Upper lobe of right lung (tissue), 1 donor: ENCODE results near the gene YDJC. TPM values are rescaled to one million over a fixed set of nuclear protein-coding genes. Genes with fewer than 3 reads are reported as not detected.
"Not testable (repeated sequence)": the region's sequence is repeated elsewhere in the genome, so short reads cannot be mapped to it uniquely, and the experiment has no call there.

Experiments used
- ATAC-seq: fragments of 200-7000 bp; cut with Tn5 transposase; one replicate; pipeline ENCODE4 v1.9.1; 2020; ENCODE audit warnings: mild to moderate bottlenecking, moderate library complexity
- DNase-seq: peaks from one replicate; pipeline ENCODE4 v3.0.0-alpha.2; 2020
- H3K27ac ChIP-seq: fragments of 200-600 bp; one replicate; pipeline ENCODE4 v1.8.0; 2022
- H3K27me3 ChIP-seq: fragments of 200-600 bp; one replicate; pipeline ENCODE4 v1.8.0; 2022; ENCODE audit warnings: mild to moderate bottlenecking
- H3K36me3 ChIP-seq: fragments of 200-600 bp; one replicate; pipeline ENCODE4 v1.8.0; 2022
- H3K4me1 ChIP-seq: fragments of 200-600 bp; one replicate; pipeline ENCODE4 v1.8.0; 2022
- H3K4me3 ChIP-seq: fragments of 200-600 bp; one replicate; pipeline ENCODE4 v1.8.0; 2022; ENCODE audit warnings: mild to moderate bottlenecking
- H3K9me3 ChIP-seq: fragments of 200-600 bp; one replicate; pipeline ENCODE4 v1.8.0; 2022
- intact Hi-C: fragments of 100-400 bp; cut with DNase I; formaldehyde crosslinking; loops from one replicate; pipeline ENCODE4 v1.11.0; 2022
- total RNA-seq: library from RNA; stranded (reverse); fragmentation: NEBNext Ultra II Directional; extraction: Animal tissue kit (Norgen Biotek cat#: 25700); gene quantifications from one replicate; pipeline ENCODE4 v1.2.1, GENCODE V29; 2021
- TF ChIP-seq, protein P1 (sequence below): fragments of 200-600 bp; IDR thresholded peaks from one replicate; pipeline ENCODE4 v1.8.0; 2022; ENCODE audit warnings: antibody characterized with exemption
- donor health status: DM: no; HTN: yes; CAD: no; lungs with severe emphysema.

Gene YDJC
- total RNA-seq, 1 donor from 2014 or later = 13.9 TPM

- DNase-seq (no peak), ATAC-seq (no peak)
- H3K36me3 ChIP-seq = peaks cover 14% of the 10 kb centered on the region
- intact Hi-C loops = no loop called here
- peaks cover 18% of the 10 kb centered on the region for H3K4me1 ChIP-seq
- H3K27ac ChIP-seq = no peak overlapping the region
- H3K9me3 ChIP-seq = no peaks in the 10 kb centered on the region
- TF ChIP-seq, protein P1, sequence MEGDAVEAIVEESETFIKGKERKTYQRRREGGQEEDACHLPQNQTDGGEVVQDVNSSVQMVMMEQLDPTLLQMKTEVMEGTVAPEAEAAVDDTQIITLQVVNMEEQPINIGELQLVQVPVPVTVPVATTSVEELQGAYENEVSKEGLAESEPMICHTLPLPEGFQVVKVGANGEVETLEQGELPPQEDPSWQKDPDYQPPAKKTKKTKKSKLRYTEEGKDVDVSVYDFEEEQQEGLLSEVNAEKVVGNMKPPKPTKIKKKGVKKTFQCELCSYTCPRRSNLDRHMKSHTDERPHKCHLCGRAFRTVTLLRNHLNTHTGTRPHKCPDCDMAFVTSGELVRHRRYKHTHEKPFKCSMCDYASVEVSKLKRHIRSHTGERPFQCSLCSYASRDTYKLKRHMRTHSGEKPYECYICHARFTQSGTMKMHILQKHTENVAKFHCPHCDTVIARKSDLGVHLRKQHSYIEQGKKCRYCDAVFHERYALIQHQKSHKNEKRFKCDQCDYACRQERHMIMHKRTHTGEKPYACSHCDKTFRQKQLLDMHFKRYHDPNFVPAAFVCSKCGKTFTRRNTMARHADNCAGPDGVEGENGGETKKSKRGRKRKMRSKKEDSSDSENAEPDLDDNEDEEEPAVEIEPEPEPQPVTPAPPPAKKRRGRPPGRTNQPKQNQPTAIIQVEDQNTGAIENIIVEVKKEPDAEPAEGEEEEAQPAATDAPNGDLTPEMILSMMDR = no peak
- no peaks in the 10 kb centered on the region for H3K27me3 ChIP-seq
- no peak overlapping the region for H3K4me3 ChIP-seq
These were observed 8.8 kb downstream of the YDJC start for GRCh38 chr22:21621025-21621424.

GRCh38 chr22:21617337-21617736 lies 12.5 kb downstream of the YDJC start:
- H3K9me3 ChIP-seq, ATAC-seq, H3K27ac ChIP-seq, intact Hi-C loops, DNase-seq, H3K27me3 ChIP-seq, H3K4me1 ChIP-seq, H3K4me3 ChIP-seq: not testable (repeated sequence)
- peaks cover 37% of the 10 kb centered on the region for H3K36me3 ChIP-seq

- no peak overlapping the region for H3K4me3 ChIP-seq
- no peaks in the 10 kb centered on the region for H3K9me3 ChIP-seq
- no peaks in the 10 kb centered on the region for H3K4me1 ChIP-seq
- peaks cover 47% of the 10 kb centered on the region for H3K36me3 ChIP-seq
- ATAC-seq (no peak), DNase-seq (no peak)
- no peaks in the 10 kb centered on the region for H3K27me3 ChIP-seq
- TF ChIP-seq, protein P1 = no peak
- intact Hi-C loops = no loop called here
- no peak overlapping the region for H3K27ac ChIP-seq
These were observed 14.1 kb downstream of the YDJC start for GRCh38 chr22:21615731-21616130.

DNA sequence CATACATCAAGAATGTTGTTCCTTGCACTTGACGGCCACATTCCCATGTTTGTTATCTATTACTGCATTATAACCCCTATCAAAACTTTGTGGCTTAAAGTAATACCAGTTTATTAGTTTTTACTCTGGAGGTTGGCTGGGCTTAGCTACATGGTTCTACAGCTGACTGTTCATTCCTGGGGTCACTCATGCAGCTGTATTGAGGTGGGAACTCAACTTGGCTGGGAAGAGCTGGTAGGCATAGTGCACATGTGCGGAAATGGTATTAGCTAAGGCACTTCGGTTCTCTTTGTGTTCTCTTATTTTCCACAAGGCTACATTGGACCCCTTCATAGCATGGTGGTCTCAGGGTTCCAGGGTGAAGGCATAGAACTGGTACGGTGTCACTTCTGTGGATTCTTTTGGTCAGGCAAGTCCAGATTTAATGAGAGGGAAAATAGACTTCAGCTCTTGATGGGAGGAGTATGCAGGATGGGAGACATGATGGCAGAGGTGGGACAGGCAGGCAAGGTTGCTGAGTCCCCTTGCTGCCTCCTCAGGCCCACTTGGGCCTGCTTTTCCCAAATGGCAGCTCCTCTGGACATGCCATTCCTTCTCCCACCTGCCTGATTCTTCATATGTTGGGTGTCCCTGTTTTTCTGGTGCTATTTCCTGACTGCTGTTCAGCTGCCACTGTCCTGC lies 16.1 kb downstream of the YDJC start:
- Histone ChIP-seq H3K9me3 (no peaks in the 10 kb centered on the region), H3K4me3 (no peak overlapping the region), H3K36me3 (peaks cover 49% of the 10 kb centered on the region), H3K4me1 (no peaks in the 10 kb centered on the region), H3K27ac (no peak overlapping the region), H3K27me3 (no peaks in the 10 kb centered on the region)
- TF ChIP-seq, protein P1 = no peak
- ATAC-seq = no peak
- intact Hi-C loops = no loop called here
- DNase-seq = no peak

DNA sequence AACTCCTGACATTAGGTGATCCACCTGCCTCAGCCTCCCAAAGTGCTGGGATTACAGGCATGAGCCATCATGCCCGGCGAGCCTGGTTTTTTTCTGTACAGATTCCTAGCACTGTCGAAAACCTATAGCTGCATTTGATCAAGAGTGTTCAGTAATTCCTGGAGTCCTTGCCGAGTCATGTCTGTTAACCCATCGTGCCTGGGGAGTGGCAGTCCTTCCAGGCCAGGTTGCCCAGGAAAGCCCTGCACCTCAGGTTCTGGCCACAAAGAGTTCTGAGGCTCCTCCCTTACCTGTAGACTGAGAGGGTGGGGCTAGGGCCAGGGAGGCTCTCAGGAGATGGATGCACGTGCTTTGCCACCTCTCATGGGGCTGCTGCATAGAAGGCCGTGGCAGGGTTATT lies 17.0 kb downstream of the YDJC start:
- peak; percentile 20 for ATAC-seq
- Histone ChIP-seq H3K4me1 (no peaks in the 10 kb centered on the region), H3K36me3 (peaks cover 49% of the 10 kb centered on the region), H3K9me3 (no peaks in the 10 kb centered on the region), H3K27me3 (no peaks in the 10 kb centered on the region), H3K4me3 (no peak overlapping the region), H3K27ac (no peak overlapping the region)
- intact Hi-C loops = no loop called here
- no peak for DNase-seq
- TF ChIP-seq, protein P1 = no peak

DNA sequence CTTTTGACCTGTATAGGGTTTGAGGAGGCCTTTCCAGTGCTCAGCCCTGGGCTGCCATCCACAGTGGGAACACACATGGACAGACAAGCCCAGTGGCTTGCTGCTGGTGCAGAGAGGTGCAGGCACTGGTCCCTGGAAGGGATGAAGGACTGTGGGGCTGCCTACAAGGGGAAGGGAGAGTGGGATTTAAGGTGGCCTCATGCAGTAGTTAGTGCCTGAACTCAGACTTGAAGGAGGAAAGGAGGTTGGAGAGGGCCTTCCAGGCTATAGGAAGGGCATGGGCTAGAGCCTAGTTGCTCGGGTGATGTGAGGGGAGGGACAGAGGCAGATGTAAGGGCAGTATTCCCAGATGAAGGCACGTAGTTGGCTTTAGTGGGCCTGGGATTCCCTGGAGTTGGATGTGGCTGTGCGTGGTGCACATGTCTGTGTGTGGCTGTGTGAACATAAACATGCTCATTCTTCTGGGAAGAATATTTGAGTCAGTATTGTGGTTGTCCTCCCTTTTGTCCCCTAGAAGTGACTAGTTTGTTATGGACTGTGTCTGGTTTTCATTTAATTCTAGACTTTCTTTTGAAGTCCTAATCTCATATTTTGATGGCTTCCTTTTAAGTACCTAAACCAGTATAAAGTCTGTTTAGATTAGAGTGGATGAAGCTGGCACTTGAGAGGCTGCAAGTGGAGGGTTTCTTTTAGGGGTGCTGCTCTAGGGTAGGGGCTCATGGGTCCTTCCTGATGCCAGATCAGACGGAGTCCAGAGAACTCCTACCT lies 18.4 kb downstream of the YDJC start:
- intact Hi-C loops = no loop called here

DNA sequence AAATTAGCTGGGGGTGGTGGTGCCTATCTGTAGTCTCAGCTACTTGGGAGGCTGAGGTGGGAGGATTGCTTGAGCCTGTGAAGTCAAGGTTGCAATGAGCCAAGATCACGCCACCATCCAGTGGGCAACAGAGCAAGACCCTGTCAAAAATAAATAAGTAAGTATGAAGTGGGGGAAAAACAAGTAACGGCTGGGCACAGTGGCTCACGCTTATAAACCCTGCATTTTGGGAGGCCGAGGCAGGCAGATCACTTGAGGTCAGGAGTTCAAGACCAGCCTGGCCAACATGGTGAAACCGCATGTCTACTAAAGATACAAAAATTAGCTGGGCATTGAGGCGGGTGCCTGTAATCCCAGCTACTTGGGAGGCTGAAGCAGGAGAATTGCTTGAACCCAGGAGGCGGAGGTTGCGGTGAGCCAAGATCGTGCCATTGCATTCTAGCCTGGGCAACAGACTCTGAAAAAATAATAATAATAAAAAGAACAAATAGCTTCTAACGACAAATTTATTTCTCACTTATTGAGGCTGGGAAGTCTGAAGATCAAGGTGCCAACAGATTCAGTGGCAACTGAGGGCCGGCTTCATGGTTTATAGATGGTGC lies 20.2 kb downstream of the YDJC start:
- DNase-seq, H3K4me1 ChIP-seq, H3K27me3 ChIP-seq, H3K9me3 ChIP-seq, ATAC-seq, H3K4me3 ChIP-seq, H3K27ac ChIP-seq, intact Hi-C loops: not testable (repeated sequence)
- peaks cover 34% of the 10 kb centered on the region for H3K36me3 ChIP-seq

More for the DNA sequence above, 18.4 kb downstream of the YDJC start:
- no peak overlapping the region for H3K27ac ChIP-seq
- peaks cover 49% of the 10 kb centered on the region for H3K36me3 ChIP-seq
- no peaks in the 10 kb centered on the region for H3K27me3 ChIP-seq
- H3K9me3 ChIP-seq = no peaks in the 10 kb centered on the region
- no peak overlapping the region for H3K4me3 ChIP-seq
- no peaks in the 10 kb centered on the region for H3K4me1 ChIP-seq
- DNase-seq = no peak
- TF ChIP-seq, protein P1 = no peak
- ATAC-seq = no peak
